ENCODE measurements around the gene IMP4.

The IMP4 gene

DNA sequence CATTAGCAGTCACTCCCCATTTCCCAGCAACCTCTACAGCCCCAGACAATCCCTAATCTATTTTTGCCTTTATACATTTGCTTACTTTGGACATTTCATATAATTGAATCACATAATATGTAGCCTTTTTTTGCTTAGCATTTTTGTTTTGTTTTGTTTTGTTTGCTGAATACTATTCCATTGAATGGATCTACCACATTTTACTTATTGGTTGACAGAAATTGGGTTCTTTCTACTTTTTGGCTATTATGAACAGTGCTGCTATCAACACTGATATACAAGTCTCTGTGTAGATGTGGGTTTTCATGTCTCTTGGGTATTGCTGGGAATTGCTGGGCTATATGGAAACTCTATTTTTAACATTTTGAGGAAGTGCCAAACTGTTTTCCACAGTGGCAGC is 20.8 kb downstream of the IMP4 start:
- no peak for ATAC-seq
- Mint-ChIP-seq H3K9me3 (peaks cover 7% of the 10 kb centered on the region), H3K4me1 (no peaks in the 10 kb centered on the region), H3K27me3 (no peaks in the 10 kb centered on the region), H3K27ac (no peak overlapping the region), H3K36me3 (peaks cover 10% of the 10 kb centered on the region), H3K4me3 (no peak overlapping the region)

- H3K4me1 Mint-ChIP-seq, result peaks cover 5% of the 10 kb centered on the region
- peaks cover 6% of the 10 kb centered on the region for H3K36me3 Mint-ChIP-seq
Measured at GRCh38 chr2:130365075-130365474, 22.4 kb downstream of the IMP4 start.

GRCh38 chr2:130365963-130366362 is 23.3 kb downstream of the IMP4 start:
- no peak overlapping the region for H3K4me3 Mint-ChIP-seq
- no peaks in the 10 kb centered on the region for H3K9me3 Mint-ChIP-seq
- H3K4me1 Mint-ChIP-seq, result peaks cover 14% of the 10 kb centered on the region

More at GRCh38 chr2:130365075-130365474, 22.4 kb downstream of the IMP4 start:
- H3K27ac Mint-ChIP-seq, result no peak overlapping the region
- H3K27me3 Mint-ChIP-seq, result no peaks in the 10 kb centered on the region
- H3K9me3 Mint-ChIP-seq, result peaks cover 4% of the 10 kb centered on the region
- ATAC-seq, result no peak
- no peak overlapping the region for H3K4me3 Mint-ChIP-seq

DNA sequence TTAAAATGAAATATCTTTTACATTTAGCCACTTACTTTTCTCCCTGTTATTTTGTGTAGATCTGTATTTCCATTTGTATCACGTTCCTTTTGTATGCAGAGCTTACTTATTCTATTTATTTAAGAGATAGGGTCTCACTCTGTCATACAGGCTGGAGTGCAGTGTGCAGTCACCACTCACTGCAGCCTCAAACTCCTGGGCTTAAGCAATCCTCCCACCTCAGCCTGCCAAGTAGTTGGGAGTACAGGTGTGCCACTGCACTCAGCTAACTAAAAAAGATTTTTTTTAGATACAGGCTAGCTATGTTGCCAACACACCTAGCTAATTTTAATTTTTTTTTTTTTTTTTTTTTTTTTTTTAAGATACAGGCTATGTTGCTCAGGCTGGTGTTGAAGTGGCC is 24.0 kb downstream of the IMP4 start:
- Mint-ChIP-seq H3K4me1 (peaks cover 22% of the 10 kb centered on the region), H3K36me3 (no peaks in the 10 kb centered on the region), H3K4me3 (no peak overlapping the region), H3K27ac (no peak overlapping the region), H3K9me3 (no peaks in the 10 kb centered on the region), H3K27me3 (no peaks in the 10 kb centered on the region)
- no peak for ATAC-seq

More at GRCh38 chr2:130365963-130366362, 23.3 kb downstream of the IMP4 start:
- Mint-ChIP-seq H3K27ac (no peak overlapping the region), H3K36me3 (no peaks in the 10 kb centered on the region), H3K27me3 (no peaks in the 10 kb centered on the region)
- no peak for ATAC-seq

DNA sequence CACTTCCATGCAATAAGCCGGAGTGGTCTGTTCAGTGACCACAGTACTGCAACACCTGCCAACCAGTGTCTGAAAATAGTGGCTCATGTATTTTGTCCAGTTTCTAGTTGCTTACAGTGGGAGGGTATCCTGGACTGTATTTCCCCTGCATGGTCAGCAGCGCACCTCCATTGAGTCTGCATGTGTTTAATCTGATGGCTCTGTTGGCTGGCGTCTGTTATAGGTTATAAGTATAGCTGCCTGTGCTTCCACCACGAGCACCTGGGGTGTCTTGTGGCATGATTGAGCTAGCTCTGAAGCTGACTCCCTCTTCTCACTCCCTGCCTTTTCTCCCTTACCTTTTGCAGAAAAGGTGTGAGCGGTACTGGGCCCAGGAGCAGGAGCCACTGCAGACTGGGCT is 26.1 kb downstream of the IMP4 start:
- Mint-ChIP-seq H3K27ac (no peak overlapping the region), H3K9me3 (no peaks in the 10 kb centered on the region), H3K36me3 (peaks cover 10% of the 10 kb centered on the region), H3K4me1 (peaks cover 35% of the 10 kb centered on the region), H3K4me3 (no peak overlapping the region), H3K27me3 (no peaks in the 10 kb centered on the region)
- ATAC-seq, result no peak

DNA sequence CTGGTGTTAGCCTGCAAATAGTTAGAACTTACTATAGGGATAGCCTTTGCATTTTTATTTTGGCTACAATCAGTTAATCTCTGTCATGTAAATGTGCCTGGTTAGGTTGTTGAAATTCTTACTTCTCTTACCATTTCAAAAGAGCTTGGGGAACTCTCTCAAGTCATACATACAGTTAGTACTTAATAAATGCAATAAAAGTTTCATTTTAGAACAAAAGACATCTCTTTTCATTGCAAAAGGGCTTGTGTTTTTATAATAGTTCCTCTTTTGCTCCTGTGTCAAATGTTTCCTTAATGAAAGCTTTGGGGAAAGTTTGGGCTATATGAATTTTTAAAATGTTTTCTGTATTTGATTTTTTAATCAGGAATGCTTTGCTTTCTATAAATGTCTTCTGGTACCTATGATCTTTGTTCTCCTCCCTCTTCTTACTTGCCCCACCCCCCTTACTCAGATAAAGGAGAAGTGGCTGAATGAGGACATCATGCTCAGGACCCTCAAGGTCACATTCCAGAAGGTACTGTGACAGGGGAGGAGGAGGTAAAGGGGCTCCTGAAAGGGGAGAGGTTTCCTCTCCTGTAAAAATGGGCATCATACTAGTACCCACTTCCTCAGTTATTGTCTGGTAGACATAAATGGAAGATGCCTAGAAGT is 26.7 kb downstream of the IMP4 start:
- Mint-ChIP-seq H3K9me3 (no peaks in the 10 kb centered on the region), H3K4me1 (peaks cover 42% of the 10 kb centered on the region), H3K27me3 (no peaks in the 10 kb centered on the region), H3K27ac (no peak overlapping the region), H3K36me3 (peaks cover 13% of the 10 kb centered on the region), H3K4me3 (no peak overlapping the region)
- ATAC-seq, result no peak

DNA sequence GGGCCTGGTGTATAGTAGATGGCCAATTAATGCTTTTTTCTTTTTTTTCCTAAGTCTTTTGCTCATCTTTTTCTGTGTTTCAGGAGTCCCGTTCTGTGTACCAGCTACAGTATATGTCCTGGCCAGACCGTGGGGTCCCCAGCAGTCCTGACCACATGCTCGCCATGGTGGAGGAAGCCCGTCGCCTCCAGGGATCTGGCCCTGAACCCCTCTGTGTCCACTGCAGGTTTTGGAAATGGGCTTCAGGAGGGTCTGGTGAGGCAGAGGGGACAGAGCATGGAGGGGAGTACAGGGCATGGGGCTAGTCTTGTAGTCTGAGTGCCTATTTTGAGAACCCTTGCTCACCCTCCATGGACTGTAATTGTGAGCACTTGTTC is 27.3 kb downstream of the IMP4 start:
- no peak for ATAC-seq
- Mint-ChIP-seq H3K9me3 (no peaks in the 10 kb centered on the region), H3K27me3 (no peaks in the 10 kb centered on the region), H3K4me3 (no peak overlapping the region), H3K36me3 (peaks cover 17% of the 10 kb centered on the region), H3K4me1 (peaks cover 47% of the 10 kb centered on the region), H3K27ac (peak overlapping the region; percentile 88)

GRCh38 chr2:130370490-130370889 is 27.8 kb downstream of the IMP4 start:
- ATAC-seq, result peak; percentile 60
- H3K9me3 Mint-ChIP-seq, result no peaks in the 10 kb centered on the region
- H3K27ac Mint-ChIP-seq, result peak overlapping the region; percentile 88
- H3K4me1 Mint-ChIP-seq, result peaks cover 52% of the 10 kb centered on the region
- no peaks in the 10 kb centered on the region for H3K27me3 Mint-ChIP-seq
- H3K4me3 Mint-ChIP-seq, result peak overlapping the region; percentile 84
- H3K36me3 Mint-ChIP-seq, result peaks cover 22% of the 10 kb centered on the region

GRCh38 chr2:130371723-130372054 is 29.0 kb downstream of the IMP4 start:
- peak; percentile 42 for ATAC-seq
- Mint-ChIP-seq H3K36me3 (peaks cover 30% of the 10 kb centered on the region), H3K4me3 (peak overlapping the region; percentile 84), H3K9me3 (no peaks in the 10 kb centered on the region), H3K27me3 (no peaks in the 10 kb centered on the region), H3K27ac (peak overlapping the region; percentile 88), H3K4me1 (peaks cover 64% of the 10 kb centered on the region)

GRCh38 chr2:130372055-130372832 is 29.5 kb downstream of the IMP4 start:
- no peaks in the 10 kb centered on the region for H3K27me3 Mint-ChIP-seq
- H3K4me3 Mint-ChIP-seq, result peak overlapping the region; percentile 84
- peaks cover 30% of the 10 kb centered on the region for H3K36me3 Mint-ChIP-seq
- peaks cover 70% of the 10 kb centered on the region for H3K4me1 Mint-ChIP-seq
- H3K27ac Mint-ChIP-seq, result peak overlapping the region; percentile 88
- H3K9me3 Mint-ChIP-seq, result no peaks in the 10 kb centered on the region
- ATAC-seq, result peak; percentile 88

GRCh38 chr2:130372833-130373807 is 30.4 kb downstream of the IMP4 start:
- peaks cover 77% of the 10 kb centered on the region for H3K4me1 Mint-ChIP-seq
- peaks cover 30% of the 10 kb centered on the region for H3K36me3 Mint-ChIP-seq
- peak; percentile 0 for ATAC-seq
- H3K9me3 Mint-ChIP-seq, result no peaks in the 10 kb centered on the region
- H3K4me3 Mint-ChIP-seq, result peak overlapping the region; percentile 84
- no peaks in the 10 kb centered on the region for H3K27me3 Mint-ChIP-seq
- H3K27ac Mint-ChIP-seq, result peak overlapping the region; percentile 88

DNA sequence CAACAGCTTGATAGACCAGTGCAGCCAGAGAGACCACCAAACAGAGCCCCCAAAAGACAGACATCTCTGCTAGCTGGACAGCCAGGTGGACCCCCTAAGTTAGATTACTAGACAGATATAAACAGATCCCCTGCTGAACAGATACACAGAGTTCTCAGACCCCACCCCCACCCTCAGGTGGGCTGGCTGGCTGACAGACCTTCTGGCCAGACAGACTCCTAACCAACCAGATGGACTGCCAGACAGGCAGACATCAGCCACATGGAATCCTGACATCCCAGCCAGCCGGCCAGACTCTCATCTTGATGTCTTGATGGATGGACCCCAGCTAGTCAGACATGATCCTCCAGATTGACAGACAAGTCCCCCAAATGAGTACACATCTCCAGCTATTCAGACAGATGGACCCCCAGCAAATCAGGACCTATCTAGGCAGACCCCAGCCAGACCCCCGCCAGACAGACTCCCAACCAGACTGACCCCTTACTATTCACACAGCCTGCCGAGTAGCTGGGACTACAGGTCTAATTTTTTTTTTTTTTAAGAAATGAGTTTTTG is 31.2 kb downstream of the IMP4 start:
- H3K27me3 Mint-ChIP-seq, result no peaks in the 10 kb centered on the region
- no peak for ATAC-seq

GRCh38 chr2:130374587-130375290 is 32.0 kb downstream of the IMP4 start:
- ATAC-seq, result no peak
- peak overlapping the region; percentile 84 for H3K4me3 Mint-ChIP-seq
- H3K27ac Mint-ChIP-seq, result peak overlapping the region; percentile 88
- no peaks in the 10 kb centered on the region for H3K27me3 Mint-ChIP-seq
- H3K9me3 Mint-ChIP-seq, result no peaks in the 10 kb centered on the region
- peaks cover 80% of the 10 kb centered on the region for H3K4me1 Mint-ChIP-seq
- peaks cover 34% of the 10 kb centered on the region for H3K36me3 Mint-ChIP-seq

More for the DNA sequence above, 31.2 kb downstream of the IMP4 start:
- Mint-ChIP-seq H3K27ac (peak overlapping the region; percentile 88), H3K4me3 (peak overlapping the region; percentile 84), H3K4me1 (peaks cover 77% of the 10 kb centered on the region), H3K36me3 (peaks cover 30% of the 10 kb centered on the region), H3K9me3 (no peaks in the 10 kb centered on the region)

Measured in stimulated activated memory B cell treated with anti-CD40 and anti-IgM and Interleukin-4, amounts not matched to agents 10 μg/mL and 1 μg/mL and 100 μg/mL, for 72 hours (primary cell).